Inflammatory macrophage (primary cell): ENCODE measurements around the gene TMEM92.
A peak's percentile ranks its signal among the peaks of the same experiment; 100 is the strongest.

Source experiments
- DNase-seq, 2 donors: peaks; one replicate each; pipeline ENCODE4 v3.0.0-alpha.2; 2020 to 2022
- total RNA-seq, 18 experiments: gene quantifications; one replicate each; lab custom pipeline; 2026; ENCODE audit warnings: mixed read lengths in 6 of 18, inconsistent platforms in 2 of 18; lab: John Stamatoyannopoulos, UW

TMEM92 gene
- total RNA-seq = 0 to 0.08 (median 0) reads per million in 18 experiments

- no peak for DNase-seq
Measured at GRCh38 chr17:50274142-50274896, at the start of gene TMEM92. Gene TMEM92 (plus strand): TSS chr17:50274466. CDS start chr17:50274502, 36 bp downstream.

- peak; percentile 24 to 50 for DNase-seq
Measured at GRCh38 chr17:50225701-50226240, 48.5 kb upstream of the TMEM92 start.

GRCh38 chr17:50234581-50234980 is 39.7 kb upstream of the TMEM92 start:
- no peak for DNase-seq

GRCh38 chr17:50237901-50238300 is 36.4 kb upstream of the TMEM92 start:
- DNase-seq = no peak

GRCh38 chr17:50238601-50239280 is 35.5 kb upstream of the TMEM92 start:
- DNase-seq = peak; percentile 8 to 11

GRCh38 chr17:50239937-50240336 is 34.3 kb upstream of the TMEM92 start:
- DNase-seq = peak; percentile 31 to 36

GRCh38 chr17:50240851-50241250 is 33.4 kb upstream of the TMEM92 start:
- no peak for DNase-seq

- no peak for DNase-seq
Measured at GRCh38 chr17:50241431-50241830, 32.8 kb upstream of the TMEM92 start.

- no peak for DNase-seq
Measured at GRCh38 chr17:50244771-50245170, 29.5 kb upstream of the TMEM92 start.

- no peak for DNase-seq
Measured at GRCh38 chr17:50248255-50248654, 26.0 kb upstream of the TMEM92 start.

GRCh38 chr17:50252781-50253180 is 21.5 kb upstream of the TMEM92 start:
- no peak for DNase-seq

GRCh38 chr17:50255766-50256635 is 18.3 kb upstream of the TMEM92 start:
- DNase-seq = no peak

GRCh38 chr17:50256826-50257618 is 17.2 kb upstream of the TMEM92 start:
- no peak for DNase-seq

GRCh38 chr17:50257676-50258224 is 16.5 kb upstream of the TMEM92 start:
- no peak for DNase-seq

- DNase-seq = no peak
Measured at GRCh38 chr17:50258647-50259476, 15.4 kb upstream of the TMEM92 start.

- no peak for DNase-seq
Measured at GRCh38 chr17:50259477-50260324, 14.6 kb upstream of the TMEM92 start.

GRCh38 chr17:50260501-50260911 is 13.8 kb upstream of the TMEM92 start:
- DNase-seq = no peak

- no peak for DNase-seq
Measured at GRCh38 chr17:50261051-50261915, 13.0 kb upstream of the TMEM92 start.
